Uterus (tissue), 4 donors: ENCODE measurements around the gene GPR68. TPM values are rescaled to one million over a fixed set of nuclear protein-coding genes. Genes with fewer than 3 reads are reported as not detected.

Source experiments
- DNase-seq, 2 donors: peaks; one replicate each; pipeline ENCODE4 v3.0.0-alpha.2; 2019 to 2020
- H3K27ac ChIP-seq, 2 donors: fragments of 200-600 bp; sonication (generic); 1 replicate in 1 of 2; 2 replicates in 1 of 2; pipeline ENCODE4 v1.5.1; 2016 to 2018
- H3K27me3 ChIP-seq, 2 donors: fragments of 200-600 bp; sonication (generic); one replicate each; pipeline ENCODE4 v1.5.1; 2018 to 2019; ENCODE audit warnings: control low read depth in 1 of 2
- H3K36me3 ChIP-seq, 2 donors: fragments of 200-600 bp; sonication (generic); one replicate each; pipeline ENCODE4 v1.5.1; 2019; ENCODE audit warnings: control low read depth in 1 of 2
- H3K4me1 ChIP-seq, 2 donors: fragments of 200-600 bp; sonication (generic); one replicate each; pipeline ENCODE4 v1.5.1; 2018 to 2019; ENCODE audit warnings: control low read depth in 1 of 2
- H3K4me3 ChIP-seq, 2 donors: fragments of 200-600 bp; sonication (generic); 1 replicate in 1 of 2; 2 replicates in 1 of 2; pipeline ENCODE4 v1.5.1; 2018 to 2019; ENCODE audit warnings: mild to moderate bottlenecking in 1 of 2
- H3K9me3 ChIP-seq, 2 donors: fragments of 200-600 bp; sonication (generic); one replicate each; pipeline ENCODE4 v1.5.1; 2019; ENCODE audit warnings: control low read depth in 1 of 2
- CTCF ChIP-seq, 4 experiments: fragments of 200-600 bp in 2 of 4; fragments of 450-650 bp in 2 of 4; sonication (generic) in 2 of 4; IDR thresholded peaks; one replicate each; pipeline ENCODE4 v1.5.1; 2016 to 2019; ENCODE audit warnings: antibody characterized with exemption in 4 of 4, mild to moderate bottlenecking in 2 of 4, moderate library complexity in 1 of 4
- POLR2A ChIP-seq, 2 donors: fragments of 450-650 bp; IDR thresholded peaks; one replicate each; pipeline ENCODE4 v1.6.1; 2016; ENCODE audit warnings: antibody characterized with exemption in 2 of 2, mild to moderate bottlenecking in 1 of 2, moderate library complexity in 1 of 2
- intact Hi-C: fragments of 100-400 bp; cut with DNase I; formaldehyde crosslinking; loops from one replicate; pipeline ENCODE4 v1.15.1; 2023; ENCODE audit warnings: low total_unique reads
- total RNA-seq, 4 donors: library from RNA; depleted of rRNA in 3 of 4; stranded (reverse); fragments of >200 nt in 3 of 4; gene quantifications; one replicate each; pipeline versions ENCODE4 v1.1.0 to v1.2.4, GENCODE V29; 2014 to 2023
- donor health status: DM: yes; HTN: yes; CAD: no.

The GPR68 gene
- total RNA-seq, 4 donors from 2014 or later = 0.48 to 0.98 TPM; not detected in 2

DNA sequence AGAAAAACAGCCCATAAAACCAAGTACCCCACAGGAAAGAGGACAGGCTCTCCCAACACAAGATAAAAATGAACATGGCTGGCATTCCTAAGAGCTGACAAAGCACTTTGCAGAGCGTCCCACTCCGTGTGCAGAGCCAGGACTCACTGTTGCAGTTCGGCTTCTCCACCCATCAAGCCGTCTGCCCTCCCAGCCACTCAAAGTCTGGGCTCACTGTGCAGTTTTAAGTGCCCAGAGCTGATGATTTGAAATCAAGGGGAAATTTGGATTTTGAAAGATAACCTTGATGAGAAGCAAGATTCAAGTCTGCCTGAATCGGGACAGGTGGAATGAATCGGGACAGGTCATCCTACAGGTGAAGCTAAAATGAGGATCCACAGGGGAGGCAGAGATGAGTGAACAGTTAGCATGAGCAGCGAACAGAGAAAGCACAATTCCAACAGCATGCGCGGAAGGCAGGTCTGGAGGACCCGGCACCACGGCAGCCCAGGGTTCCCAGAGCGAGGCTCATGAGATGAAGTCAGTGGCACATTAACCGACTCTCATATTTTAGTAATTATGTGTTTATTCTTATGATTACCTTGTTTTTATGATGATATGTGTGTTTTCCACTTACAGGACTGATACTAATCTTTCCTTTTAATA, 39.8 kb upstream of the GPR68 start:
- no peaks in the 10 kb centered on the region for H3K27me3 ChIP-seq
- no peaks in the 10 kb centered on the region for H3K9me3 ChIP-seq
- H3K4me1 ChIP-seq = peaks cover 0 to 5% of the 10 kb centered on the region in 2 donors
- H3K27ac ChIP-seq = peak overlapping the region; percentile 71 to 83
- no peaks in the 10 kb centered on the region for H3K36me3 ChIP-seq
- TF ChIP-seq POLR2A (IDR thresholded peaks at IDR 0.05) (no peak), CTCF (IDR thresholded peaks at IDR 0.05) (no peak)
- peak; percentile 41 to 60 for DNase-seq
- no peak overlapping the region for H3K4me3 ChIP-seq
- intact Hi-C loops = loop anchor here (5.0 to 10.0 kb wide), 2 partner anchors 107 to 379 kb away; no protein-coding TSS in a partner anchor

DNA sequence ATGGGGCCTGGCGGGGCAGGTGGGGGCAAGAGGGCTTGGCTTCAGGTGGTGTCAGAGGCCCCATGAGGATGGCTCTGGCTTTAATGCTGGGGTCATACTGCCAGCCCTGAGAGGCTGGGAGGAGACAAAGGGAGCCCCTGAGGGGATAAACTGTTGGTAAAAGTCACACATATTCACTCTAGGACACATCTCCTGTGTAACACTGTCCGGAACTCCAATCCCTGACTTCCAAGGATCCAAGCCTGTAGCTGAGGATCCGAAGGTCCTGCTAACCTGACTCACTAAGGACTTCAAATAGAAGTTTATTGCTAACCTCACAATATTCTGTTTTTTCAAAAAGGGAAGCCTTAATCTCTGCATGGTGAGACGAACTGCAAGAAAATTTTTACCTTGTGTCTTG, 39.2 kb upstream of the GPR68 start:
- intact Hi-C loops = loop anchor here (5.0 to 10.0 kb wide), 2 partner anchors 106 to 379 kb away; no protein-coding TSS in a partner anchor

GRCh38 chr14:91282954-91283645, 38.6 kb upstream of the GPR68 start:
- no peaks in the 10 kb centered on the region for H3K27me3 ChIP-seq
- intact Hi-C loops = loop anchor here (5.0 to 10.0 kb wide), 2 partner anchors 106 to 378 kb away; no protein-coding TSS in a partner anchor
- no peaks in the 10 kb centered on the region for H3K36me3 ChIP-seq
- peaks cover 0 to 5% of the 10 kb centered on the region in 2 donors for H3K4me1 ChIP-seq
- peak overlapping the region; percentile 71 to 83 for H3K27ac ChIP-seq
- DNase-seq = no peak
- no peak overlapping the region for H3K4me3 ChIP-seq
- no peaks in the 10 kb centered on the region for H3K9me3 ChIP-seq
- TF ChIP-seq CTCF (IDR thresholded peaks at IDR 0.05) (no peak), POLR2A (IDR thresholded peaks at IDR 0.05) (no peak)

More for the DNA sequence above, 39.2 kb upstream of the GPR68 start:
- H3K27ac ChIP-seq = peak overlapping the region; percentile 71 to 83
- DNase-seq = no peak
- TF ChIP-seq CTCF (IDR thresholded peaks at IDR 0.05) (no peak), POLR2A (IDR thresholded peaks at IDR 0.05) (no peak)
- H3K36me3 ChIP-seq = no peaks in the 10 kb centered on the region
- H3K4me3 ChIP-seq = no peak overlapping the region
- peaks cover 0 to 5% of the 10 kb centered on the region in 2 donors for H3K4me1 ChIP-seq
- H3K27me3 ChIP-seq = no peaks in the 10 kb centered on the region
- no peaks in the 10 kb centered on the region for H3K9me3 ChIP-seq

GRCh38 chr14:91281346-91281745, 36.8 kb upstream of the GPR68 start:
- intact Hi-C loops = loop anchor here (5.0 to 10.0 kb wide), 2 partner anchors 104 to 377 kb away; no protein-coding TSS in a partner anchor
- Histone ChIP-seq H3K27ac (no peak overlapping the region), H3K27me3 (no peaks in the 10 kb centered on the region), H3K4me1 (peaks cover 0 to 5% of the 10 kb centered on the region in 2 donors), H3K36me3 (no peaks in the 10 kb centered on the region), H3K9me3 (no peaks in the 10 kb centered on the region), H3K4me3 (no peak overlapping the region)
- DNase-seq = no peak
- TF ChIP-seq POLR2A (IDR thresholded peaks at IDR 0.05) (no peak), CTCF (IDR thresholded peaks at IDR 0.05) (no peak)

DNA sequence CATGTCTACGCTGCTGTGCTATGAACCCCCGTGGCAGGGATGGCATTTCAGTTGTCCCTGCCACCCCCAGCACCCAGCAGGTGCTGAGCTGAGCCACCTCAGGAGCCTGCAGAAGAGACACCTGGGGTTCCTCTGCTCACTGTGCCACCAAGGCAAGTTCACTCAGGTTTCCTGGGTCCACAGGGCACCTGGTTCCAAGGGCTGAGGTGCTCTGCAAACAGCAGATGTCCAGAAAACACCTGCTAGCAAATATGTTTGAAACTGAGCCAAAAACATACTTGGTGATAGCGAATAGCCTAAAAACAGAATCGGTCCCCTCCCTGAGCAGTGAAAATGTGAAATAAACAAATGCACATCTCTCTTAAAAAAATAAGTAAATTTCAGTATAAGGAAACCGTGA, 35.6 kb upstream of the GPR68 start:
- no peaks in the 10 kb centered on the region for H3K36me3 ChIP-seq
- TF ChIP-seq CTCF (IDR thresholded peaks at IDR 0.05) (no peak), POLR2A (IDR thresholded peaks at IDR 0.05) (no peak)
- no peak overlapping the region for H3K27ac ChIP-seq
- intact Hi-C loops = loop anchor here (5.0 to 10.0 kb wide), 2 partner anchors 103 to 375 kb away; no protein-coding TSS in a partner anchor
- no peak for DNase-seq
- H3K4me3 ChIP-seq = no peak overlapping the region
- H3K9me3 ChIP-seq = no peaks in the 10 kb centered on the region
- H3K27me3 ChIP-seq = no peaks in the 10 kb centered on the region
- peaks cover 0 to under 1% of the 10 kb centered on the region in 2 donors for H3K4me1 ChIP-seq
